ENCODE measurements around the gene RYR2.
"Not testable (repeated sequence)": the region's sequence is repeated elsewhere in the genome, so short reads cannot be mapped to it uniquely, and the experiment has no call there.

The RYR2 gene

DNA sequence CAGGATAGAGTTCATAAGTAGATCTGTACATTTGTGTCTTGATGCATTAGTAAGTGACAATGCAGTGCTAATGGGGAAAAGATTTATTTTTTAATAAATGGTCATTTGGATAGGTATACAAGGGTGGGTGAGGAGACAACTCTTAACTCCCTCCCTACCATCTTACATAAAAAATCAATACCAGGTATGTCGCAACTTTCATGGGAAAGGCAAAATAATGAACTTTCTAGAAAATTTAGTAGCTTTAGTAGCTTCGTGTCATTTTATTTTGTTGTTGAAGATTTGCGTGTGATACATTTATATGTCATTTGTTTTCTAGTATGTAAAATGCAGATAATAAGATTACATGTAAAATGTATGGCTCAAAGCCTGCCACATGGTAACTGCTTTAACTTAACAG, 310.8 kb downstream of the RYR2 start:
- DNase-seq (ENCODE audit: low read depth in 2 of 2), result no peak

DNA sequence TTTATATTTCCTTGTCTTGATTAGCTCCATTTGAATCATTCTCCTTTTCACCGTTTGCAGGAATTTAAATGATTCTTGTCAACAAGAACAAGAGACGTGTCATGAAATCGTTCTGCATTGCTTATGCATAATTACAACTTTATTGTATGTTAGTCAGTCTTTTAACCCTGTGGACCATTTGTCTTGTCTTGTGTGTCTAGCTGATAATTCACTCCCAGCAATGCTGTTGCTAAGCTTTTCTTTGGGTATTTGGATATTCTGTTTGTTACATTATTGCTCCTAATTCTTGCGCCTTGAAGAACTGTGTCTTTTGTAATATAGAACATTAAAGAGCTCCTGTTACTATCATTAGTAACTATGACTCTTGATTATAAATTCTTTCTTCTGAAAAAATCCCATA, 311.9 kb downstream of the RYR2 start:
- no peak for DNase-seq (ENCODE audit: low read depth in 2 of 2)

DNA sequence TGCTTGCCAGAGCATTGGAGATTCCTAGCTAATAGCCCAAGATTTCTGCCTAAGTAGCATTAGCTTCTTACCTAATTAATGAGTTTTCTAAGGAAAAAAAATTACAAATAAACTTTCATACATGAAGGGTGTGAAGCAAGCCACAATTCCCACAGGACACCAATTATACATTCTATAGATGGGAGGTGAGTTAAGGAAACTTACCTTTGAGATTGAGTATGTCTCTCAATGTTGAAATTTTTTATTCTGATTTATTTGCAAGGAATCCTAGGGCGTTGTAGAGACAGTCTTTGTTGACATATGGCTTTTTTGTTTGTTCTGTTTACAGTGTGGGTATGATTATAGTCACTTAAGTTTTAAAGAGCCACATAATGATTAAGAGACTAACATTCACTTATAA, 313.0 kb downstream of the RYR2 start:
- no peak for DNase-seq (ENCODE audit: low read depth in 2 of 2)

DNA sequence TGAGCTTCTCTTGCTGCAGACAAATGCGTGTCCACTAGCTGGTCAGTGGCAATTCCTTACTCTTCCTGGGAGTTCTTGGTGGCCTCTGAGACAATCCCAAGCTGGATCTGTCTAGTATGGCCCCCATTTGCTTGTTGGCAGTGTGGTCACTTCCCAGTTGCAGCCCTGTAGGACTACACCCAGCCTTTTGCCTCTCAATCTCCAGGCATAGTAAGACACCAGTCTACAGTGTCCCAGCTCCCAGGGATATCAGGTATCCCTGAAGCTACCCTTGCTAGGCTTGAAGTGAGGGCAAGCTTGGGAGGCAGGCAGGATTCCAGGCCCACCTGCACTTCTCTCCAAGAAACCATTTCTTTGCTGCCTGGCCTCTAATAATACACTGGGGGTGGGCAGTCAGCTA, 316.6 kb downstream of the RYR2 start:
- no peak for DNase-seq (ENCODE audit: low read depth in 2 of 2)

DNA sequence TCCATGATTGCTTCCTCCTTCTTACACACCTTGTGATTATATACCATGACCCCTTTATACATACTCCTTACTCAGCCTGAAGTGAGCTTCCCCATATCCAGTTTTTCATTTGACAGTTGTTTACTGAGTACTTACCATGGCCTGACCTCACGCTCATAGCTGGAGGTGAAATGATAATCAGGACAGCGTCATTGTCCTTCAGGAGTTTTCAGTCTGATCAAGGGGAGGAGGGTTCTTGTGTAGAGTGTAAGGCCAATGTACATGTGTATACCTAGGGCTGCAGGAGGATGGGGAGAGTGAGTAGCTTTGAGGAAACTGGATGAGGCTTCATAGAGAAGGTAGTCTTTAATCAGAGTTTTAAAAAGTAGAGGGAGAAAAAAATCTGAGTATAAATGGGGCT, 325.8 kb downstream of the RYR2 start:
- no peak for DNase-seq (ENCODE audit: low read depth in 2 of 2)

DNA sequence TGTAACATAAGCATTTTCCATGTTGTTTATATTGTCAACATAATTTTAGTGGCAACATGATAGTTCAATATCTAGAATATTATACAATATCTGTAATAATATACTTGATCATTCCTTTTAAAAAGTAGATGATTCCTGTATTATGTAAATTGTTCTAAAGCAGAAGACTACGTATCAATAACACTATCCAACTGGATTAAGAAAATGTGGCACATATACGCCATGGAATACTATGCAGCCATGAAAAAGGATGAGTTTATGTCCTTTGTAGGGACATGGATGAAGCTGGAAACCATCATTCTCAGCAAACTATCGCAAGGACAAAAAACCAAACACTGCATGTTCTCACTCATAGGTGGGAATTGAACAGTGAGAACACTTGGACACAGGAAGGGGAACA, 329.5 kb downstream of the RYR2 start:
- not testable (repeated sequence) for DNase-seq (ENCODE audit: low read depth in 2 of 2)

DNA sequence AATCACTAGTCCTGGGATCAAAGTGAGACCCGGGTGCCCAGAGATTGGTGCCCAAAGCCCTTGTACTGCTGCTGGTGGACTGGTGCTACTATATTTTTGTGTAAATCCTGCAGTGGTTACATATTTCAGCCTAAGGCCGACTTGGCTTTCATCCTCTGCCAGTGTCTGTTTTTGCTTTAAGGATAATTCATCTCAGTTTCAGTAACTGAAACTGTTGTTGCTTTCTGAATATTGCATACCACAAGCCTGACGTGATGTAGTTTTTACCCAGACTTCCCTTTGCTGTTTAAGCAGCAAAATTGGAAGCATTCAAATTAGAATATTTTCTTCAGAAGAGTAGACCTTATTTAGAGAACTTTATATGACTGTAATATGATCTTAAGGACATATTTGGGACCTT, 341.8 kb downstream of the RYR2 start:
- DNase-seq (ENCODE audit: low read depth in 2 of 2), result no peak

DNA sequence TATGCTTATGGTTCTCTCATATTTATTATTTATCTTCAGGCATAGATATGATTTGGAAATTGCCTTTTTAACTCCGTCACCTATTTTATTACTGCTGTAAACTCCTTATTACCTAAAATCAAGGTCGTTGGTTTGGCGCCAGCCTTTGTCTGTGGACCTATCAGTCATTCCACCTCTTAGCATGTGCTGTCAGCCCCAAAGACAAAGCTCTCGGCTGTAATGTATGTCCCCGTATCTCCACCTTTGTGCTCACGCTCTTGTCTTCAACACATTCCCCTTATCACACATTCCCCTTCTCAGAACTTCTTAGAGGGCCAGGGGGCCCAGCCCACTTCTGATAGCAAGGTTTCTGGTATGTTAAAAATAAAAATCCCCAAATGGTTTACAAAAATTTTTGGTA, 342.2 kb downstream of the RYR2 start:
- no peak for DNase-seq (ENCODE audit: low read depth in 2 of 2)

DNA sequence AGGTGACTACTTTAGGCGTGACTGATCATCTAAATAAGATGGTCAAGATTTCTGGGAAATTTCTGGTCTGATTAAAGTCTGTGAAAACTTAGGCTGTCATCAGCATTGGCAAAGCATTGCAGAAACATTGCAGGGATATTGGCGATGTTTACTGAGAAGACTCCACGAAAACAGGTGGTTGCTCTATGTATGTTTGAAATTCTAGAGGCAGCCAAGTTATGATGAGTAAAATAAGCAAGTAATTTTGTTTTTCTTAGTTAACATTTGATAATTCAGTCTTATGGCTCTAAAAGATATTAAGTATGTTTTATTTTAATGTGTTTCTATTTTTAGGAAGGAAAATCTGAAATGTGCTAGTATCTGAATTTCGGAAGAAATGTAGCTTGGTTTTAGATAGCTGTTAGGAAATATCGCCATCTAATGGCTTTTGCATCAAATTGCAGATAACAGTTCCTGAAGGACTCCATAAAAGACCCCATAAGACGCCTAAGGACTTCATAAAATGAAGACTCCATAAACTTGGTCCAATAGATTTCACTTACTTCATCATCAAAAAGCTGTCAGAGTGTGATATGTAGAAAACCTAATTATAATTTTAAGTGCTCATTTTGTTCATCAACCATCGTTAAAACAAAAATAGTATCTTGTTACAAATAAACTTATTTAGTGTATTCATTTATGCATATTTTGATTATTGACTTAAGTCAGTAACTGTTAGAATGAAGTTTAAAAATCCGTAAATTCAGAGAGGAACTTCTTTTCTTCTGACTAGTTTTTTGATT, 344.6 kb downstream of the RYR2 start:
- no peak for DNase-seq (ENCODE audit: low read depth in 2 of 2)

DNA sequence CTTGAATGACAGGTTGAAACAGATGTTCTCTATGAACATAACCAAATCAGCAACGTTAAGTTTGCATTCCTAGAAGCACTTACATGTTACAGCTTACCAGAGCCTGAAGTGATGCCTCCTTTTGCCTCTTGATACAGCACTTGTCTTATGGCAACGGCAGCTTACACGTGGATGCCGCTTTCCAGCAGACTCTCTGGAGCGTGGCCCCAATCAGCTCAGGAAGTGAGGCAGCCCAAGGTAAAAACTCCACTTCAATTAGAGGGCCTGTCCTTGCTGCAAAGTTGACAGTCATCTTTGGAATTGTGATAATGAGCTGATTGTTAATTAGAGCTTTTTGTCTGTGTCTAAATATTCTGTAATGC, 345.1 kb downstream of the RYR2 start:
- DNase-seq (ENCODE audit: low read depth in 2 of 2), result no peak

DNA sequence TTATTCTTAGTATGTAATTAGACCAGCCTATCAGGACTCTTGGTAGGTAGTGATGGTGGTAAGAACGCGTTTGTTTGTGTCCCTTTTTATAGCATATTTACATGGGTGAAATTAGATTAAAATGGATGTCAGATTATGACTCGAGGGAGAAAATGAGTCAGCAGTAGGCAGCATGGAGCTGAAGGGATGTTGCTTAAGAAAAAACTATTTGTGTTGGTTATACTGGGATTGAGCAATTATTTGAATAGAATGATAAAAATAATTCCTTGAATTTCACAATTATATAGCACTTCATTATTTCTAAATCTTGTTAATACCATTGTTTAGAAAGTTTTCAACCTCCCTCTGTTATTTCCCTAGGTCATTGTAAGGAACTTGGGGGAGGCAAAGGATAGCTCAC, 348.8 kb downstream of the RYR2 start:
- DNase-seq (ENCODE audit: low read depth in 2 of 2), result no peak

DNA sequence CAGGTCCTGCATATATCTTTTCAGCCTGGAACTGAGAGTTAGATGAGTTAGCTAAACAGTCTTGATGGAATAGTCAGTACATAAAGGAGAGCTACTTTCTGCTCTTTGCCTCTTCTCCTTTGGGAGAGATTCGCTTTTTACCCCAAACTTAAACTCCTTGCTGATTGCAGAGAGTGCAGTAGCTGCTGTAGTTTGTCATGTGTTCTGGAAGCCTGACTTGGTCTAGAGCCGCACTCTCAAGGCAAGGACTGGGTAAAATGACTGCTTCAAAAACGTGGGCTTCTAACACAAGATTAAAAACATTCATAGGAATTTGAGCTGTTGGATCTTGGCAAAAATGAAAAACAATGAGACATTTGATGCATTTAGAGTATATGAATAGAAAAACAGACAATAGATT, 351.6 kb downstream of the RYR2 start:
- no peak for DNase-seq (ENCODE audit: low read depth in 2 of 2)

DNA sequence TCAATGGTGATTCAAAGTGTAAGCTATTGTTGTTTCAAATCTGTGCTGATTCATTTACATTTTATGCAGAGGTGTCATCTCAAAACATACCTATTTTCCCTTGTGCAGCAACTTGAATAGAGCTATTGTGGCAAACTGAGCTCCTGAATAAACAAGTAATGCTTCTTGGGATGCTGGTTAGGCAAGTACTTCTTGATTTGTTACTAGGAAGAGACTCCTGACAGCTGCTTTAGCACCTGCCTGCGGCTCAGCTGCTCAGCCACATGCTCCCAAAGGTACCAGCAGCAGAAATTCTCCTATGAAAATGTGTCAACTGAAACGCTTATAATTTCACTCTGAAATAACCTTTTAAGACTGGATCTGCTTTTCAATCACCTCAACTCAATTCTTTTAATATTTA, 352.3 kb downstream of the RYR2 start:
- DNase-seq (ENCODE audit: low read depth in 2 of 2), result no peak

DNA sequence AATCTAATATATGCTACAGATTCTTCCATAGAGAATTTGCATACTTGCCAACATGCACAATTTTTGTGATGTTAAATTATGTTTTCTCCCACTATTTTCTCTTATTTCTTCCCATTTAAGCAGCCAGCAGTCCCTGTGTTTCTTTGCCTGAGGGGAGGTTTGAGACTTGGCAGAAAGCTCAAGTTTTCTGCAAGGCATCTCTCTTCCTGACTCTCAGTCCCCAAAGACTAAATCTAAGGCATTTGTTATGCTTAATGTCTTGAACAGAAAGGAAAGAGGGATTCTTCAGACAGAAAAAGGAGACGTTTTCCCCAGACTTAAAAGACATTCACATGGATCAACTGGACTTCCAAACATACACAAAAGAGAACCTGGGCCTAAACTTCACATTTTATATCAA, 354.4 kb downstream of the RYR2 start:
- DNase-seq (ENCODE audit: low read depth in 2 of 2), result no peak

DNA sequence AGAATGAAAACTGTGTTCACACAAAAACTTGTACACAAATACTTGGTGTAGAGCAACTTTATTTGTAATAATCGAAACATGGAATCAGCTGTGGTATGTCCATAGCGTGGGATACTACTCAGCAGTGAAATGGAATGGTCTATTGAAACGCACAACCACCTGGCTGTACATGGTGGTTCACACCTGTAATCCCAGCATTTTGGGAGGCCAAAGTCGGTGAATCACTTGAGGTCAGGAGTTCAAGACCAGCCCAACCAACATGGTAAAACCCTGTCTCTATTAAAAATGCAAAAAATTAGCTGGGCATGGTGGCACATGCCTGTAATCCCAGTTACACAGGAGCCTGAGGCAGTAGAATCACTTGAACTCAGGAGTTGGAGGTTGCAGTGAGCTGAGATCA, 356.8 kb downstream of the RYR2 start:
- DNase-seq (ENCODE audit: low read depth in 2 of 2), result no peak

DNA sequence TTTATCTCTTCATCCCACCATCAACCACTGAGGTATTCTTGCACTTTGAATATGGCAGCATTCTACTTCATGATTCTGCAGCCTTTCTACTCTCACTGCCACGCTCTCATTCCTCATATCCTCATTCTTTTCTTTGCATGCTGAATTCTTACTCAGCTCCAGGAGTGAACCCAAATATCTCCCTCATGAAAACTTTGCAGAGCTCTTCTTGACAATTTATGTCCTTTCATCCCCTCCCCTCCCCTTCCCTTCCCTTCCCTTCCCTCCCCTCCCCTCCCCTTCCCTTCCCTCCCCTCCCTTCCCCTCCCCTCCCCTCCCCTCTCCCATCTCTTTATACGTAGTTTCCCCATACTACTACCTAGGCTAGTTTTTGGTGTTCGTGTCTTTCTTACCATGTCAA, 363.9 kb downstream of the RYR2 start:
- DNase-seq (ENCODE audit: low read depth in 2 of 2), result no peak

DNA sequence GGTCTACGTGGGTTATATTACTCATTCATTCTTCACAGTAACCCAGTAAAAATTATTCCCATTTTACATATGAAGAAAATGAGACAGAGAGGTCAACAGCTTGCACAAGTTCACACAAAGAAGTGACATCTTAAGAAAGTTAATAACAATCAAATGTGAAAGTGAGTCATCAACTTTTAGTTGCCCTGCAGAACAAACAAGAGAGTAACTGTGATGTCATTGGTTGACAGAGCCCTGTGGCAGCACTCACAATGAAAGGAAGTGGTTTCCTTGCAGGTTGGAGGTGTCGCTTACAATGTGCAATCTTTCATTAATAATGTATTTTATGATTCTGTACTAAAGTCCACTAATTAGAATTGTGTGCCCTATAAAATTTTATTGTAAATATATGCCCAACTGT, 369.6 kb downstream of the RYR2 start:
- DNase-seq (ENCODE audit: low read depth in 2 of 2), result no peak

DNA sequence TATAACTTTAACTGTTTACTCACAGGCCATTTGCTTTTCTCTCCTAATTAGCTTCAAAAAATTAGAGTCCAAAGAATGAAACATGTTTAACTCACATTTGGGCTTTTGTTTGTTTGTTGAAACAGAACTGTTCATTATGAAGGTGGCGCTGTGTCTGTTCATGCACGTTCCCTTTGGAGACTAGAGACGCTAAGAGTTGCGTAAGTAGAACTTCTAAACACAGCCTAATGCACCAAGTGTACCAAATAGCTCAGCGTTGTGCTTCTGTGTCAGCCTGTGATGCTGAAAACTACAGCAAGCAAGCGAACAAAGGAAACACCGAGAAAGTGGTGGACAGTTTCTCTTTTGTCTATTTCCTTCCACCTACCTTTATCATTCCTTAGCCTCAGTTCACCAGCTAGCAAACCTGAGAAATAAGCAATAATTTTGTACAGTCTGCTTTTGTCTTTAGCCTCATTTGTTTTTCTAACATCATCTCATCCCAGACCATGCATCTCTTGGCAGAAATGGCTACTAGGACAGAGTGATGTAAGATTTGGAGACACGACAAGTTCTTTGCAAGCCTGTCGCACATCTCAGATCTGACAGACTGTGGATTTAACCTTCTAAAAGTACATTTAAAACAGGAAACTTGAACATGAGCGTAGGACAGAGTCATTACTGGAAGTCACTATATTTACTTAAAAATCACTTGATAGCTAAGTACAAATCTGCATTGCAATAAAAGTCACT, 375.1 kb downstream of the RYR2 start:
- DNase-seq (ENCODE audit: low read depth in 2 of 2), result no peak

DNA sequence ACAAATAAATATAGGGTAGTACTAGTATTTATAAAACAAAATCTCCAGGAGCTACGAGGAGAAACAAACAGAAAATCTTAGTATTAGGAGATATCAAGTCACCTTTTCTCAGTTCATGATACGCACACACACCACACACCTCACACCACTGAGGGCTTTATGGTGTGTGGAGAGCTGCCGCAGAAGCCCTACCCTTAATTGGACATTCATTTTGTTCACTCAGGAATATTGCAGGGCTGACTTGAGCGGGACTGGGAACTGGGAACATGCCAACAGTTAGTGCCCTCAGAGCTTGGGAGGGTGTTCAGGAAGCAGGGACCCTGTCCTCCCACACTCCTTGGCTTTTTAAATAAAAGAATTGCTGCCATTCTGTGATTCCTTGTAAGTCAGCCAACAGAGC, 386.8 kb downstream of the RYR2 start:
- no peak for DNase-seq (ENCODE audit: low read depth in 2 of 2)

DNA sequence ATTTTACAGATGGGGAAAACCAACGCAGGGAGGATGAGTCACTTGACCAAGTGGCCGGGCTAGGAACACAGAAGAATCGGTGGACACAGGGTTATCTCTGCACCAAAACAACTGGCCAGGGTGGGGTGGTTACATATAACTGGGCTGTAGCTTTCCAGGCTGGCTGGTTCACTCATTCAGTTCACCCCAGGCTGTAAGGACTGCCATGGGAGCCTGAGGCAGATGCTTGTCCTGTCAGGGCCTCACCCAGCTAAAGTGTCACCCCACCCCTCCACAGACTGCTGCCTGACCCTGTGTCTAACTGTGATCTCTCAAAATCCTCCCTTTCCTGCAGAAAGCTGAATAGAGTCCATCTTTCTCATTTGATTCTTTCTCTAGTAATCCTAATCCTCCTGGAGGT, 387.3 kb downstream of the RYR2 start:
- no peak for DNase-seq (ENCODE audit: low read depth in 2 of 2)

DNA sequence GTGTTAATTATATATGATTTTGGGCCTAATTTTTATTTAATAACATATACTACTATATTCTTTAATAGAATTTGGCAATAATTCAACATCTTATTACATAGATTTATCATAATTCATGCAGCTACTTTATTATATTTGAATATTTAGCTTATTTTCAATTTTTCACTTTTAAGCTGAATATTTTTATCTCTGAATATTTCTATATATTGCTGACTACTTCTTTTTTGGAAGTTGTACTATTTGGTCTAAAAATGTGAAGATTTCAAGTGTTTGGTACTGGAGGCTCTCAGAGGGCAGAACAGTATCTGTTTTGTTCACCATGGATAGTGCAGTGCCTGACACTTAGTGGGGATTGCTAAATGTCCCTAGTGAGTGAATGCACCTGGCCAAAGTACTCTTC, 389.5 kb downstream of the RYR2 start:
- DNase-seq (ENCODE audit: low read depth in 2 of 2), result no peak

DNA sequence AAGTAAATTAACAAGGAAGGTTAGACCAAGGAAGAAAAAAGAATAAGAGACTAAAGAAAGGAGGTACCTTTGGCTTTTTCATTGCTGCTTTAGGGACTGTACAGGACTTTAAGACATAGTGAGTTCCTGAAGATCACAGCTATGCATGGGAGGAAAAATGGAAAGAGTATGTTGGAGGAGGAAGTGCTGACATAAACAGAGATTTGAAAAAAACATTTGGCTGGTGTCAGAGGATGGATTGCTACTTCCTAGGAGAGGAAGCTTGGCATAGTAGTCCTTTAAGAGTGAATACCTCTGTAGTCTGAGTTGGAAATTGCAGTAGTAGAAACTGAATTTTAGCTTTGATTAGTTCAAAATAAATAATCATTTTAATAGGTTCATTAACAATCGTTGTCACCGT, 398.4 kb downstream of the RYR2 start:
- DNase-seq (ENCODE audit: low read depth in 2 of 2), result no peak

DNA sequence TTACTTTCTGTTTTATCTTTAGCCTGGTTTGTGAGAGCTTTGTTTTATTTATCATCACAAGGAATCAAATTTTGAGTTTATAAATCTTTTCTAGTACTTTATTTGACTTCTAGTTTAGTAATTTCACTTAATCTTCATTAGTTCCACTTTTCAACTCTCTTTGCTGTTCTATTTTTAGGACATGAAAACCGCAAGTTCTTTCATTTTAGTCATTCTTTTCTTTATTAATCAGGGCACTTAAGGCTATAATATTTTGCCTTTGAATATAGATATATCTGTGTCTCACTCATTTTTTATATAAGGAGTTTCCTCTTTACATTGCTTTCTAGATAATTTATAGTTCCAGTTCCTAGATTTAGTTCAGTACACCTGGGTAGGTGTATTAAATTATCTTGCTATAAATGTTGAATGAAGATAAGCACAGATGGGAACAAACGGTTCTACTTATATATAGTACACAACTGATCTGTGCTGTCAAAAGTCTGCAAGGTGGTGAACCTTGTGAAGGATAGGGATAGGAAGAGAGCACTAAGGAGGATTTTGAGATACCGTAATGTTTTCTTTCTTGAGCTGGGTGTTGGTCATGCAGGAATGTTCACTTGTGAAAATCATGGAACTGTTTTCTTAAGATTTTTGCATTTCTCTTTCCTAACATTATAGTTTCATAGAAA, 402.3 kb downstream of the RYR2 start:
- no peak for DNase-seq (ENCODE audit: low read depth in 2 of 2)

All from stimulated activated CD8-positive, alpha-beta memory T cell treated with anti-CD3 and anti-CD28 coated beads, Interleukin-7, amount 100 ng/mL, for 4 hours (primary cell).